PC-9 (cell line): ENCODE data around the gene MACROD2.

Source experiments
- EZH2 ChIP-seq: fragments of 200-600 bp; sonication (generic); IDR thresholded peaks from 2 replicates; pipeline ENCODE4 v1.8.0; 2017; ENCODE audit warnings: antibody characterized with exemption, low read depth
- TF ChIP-seq, protein P1 (sequence below): fragments of 200-600 bp; sonication (generic); conservative IDR thresholded peaks from 2 replicates; pipeline ENCODE4 v1.6.1; 2017; ENCODE audit warnings: mixed run types, antibody characterized with exemption, mild to moderate bottlenecking, moderate library complexity

DNA sequence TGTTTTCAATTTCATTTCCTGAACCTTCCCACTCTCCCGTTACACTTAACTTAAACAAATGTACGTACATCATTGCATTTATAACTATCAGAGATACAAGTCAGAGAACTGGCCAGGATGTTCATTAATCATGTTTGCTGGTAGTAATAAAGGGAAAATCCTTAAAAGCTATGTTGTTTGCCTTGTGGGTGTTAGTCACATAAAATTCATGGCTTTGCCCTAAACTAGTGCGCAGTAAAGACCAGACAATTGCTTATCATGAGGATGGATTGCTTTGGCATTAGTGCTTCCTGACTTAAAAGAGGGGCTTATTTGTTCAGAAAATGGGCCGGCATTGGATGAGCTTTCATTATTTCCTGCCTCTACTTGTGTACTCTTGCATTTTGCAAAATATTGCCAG is 1379.4 kb downstream of the MACROD2 start:
- TF ChIP-seq, protein P1, sequence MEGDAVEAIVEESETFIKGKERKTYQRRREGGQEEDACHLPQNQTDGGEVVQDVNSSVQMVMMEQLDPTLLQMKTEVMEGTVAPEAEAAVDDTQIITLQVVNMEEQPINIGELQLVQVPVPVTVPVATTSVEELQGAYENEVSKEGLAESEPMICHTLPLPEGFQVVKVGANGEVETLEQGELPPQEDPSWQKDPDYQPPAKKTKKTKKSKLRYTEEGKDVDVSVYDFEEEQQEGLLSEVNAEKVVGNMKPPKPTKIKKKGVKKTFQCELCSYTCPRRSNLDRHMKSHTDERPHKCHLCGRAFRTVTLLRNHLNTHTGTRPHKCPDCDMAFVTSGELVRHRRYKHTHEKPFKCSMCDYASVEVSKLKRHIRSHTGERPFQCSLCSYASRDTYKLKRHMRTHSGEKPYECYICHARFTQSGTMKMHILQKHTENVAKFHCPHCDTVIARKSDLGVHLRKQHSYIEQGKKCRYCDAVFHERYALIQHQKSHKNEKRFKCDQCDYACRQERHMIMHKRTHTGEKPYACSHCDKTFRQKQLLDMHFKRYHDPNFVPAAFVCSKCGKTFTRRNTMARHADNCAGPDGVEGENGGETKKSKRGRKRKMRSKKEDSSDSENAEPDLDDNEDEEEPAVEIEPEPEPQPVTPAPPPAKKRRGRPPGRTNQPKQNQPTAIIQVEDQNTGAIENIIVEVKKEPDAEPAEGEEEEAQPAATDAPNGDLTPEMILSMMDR, result no peak
- no peak for TF ChIP-seq EZH2
